GM19372 (cell line): Measurements from ENCODE around the gene ARHGAP30.

ENCODE experiments used
- ATAC-seq: cut with Tn5 transposase; IDR thresholded peaks from one replicate; pipeline ENCODE4 v1.9.1; 2021; ENCODE audit warnings: mild to moderate bottlenecking, low read depth, moderate library complexity; ENCODE audit not compliant: unreplicated experiment

ARHGAP30 gene

DNA sequence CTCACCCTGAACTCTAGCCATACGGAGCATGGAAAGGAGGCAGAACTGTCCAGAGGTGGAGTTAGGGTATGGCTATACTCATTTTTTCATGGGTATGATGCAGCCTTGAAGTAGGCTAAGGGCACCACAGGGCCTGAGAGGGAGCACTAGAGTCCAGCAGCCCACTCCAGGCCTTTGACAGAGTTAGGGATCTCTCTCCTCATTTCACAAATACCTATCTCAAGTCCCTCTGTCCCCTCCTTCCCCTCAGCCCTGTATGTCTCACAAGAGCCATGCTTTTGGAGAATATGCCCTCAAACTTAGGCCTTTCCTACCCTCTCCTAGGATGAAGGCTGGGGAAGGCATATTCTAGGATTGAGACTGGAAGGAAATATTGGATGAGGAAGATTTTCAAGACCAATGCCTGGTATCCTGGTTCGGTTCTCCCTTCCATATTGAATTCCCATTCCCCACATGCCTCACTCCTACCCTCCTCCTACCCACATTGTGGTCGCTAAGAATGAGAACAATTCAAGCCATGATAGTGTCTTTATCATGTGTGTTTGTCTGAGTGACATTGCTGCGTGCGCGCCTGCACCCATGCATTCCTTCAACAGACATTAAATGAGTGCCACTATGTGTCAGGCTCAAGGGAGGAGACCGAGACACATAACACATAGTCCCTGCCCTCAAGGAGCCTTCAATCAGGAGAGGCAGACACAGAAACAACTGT is 22.3 kb upstream of the ARHGAP30 start:
- ATAC-seq: no peak

DNA sequence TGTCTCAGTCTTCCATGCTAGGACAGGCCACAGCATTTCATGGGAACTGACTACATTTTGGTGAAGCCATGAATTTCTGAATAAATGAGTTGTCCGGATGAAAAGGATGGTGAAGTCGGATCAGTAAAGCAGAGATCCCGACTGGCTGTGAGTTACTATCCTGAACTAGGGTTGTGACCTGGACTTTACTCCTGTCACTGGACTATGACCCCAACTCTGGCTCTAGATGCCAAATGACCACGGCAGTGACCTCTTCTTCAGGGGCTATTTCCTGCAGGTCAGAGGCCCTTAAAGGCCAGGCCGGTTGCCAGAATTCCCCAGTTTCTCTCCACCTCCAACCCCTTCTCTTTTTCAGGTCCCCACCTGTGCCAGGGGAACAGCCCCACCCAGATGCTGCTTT is 21.4 kb upstream of the ARHGAP30 start:
- no peak for ATAC-seq

- no peak for ATAC-seq
Observed at GRCh38 chr1:161090617-161091016, 20.9 kb upstream of the ARHGAP30 start.

- no peak for ATAC-seq
Observed at GRCh38 chr1:161089938-161090337, 20.2 kb upstream of the ARHGAP30 start.

GRCh38 chr1:161089251-161089924 is 19.7 kb upstream of the ARHGAP30 start, which contains the start of gene NECTIN4:
TSS of gene NECTIN4 (minus strand) at chr1:161089558. CDS start at chr1:161089296, 262 bp downstream.
- ATAC-seq: no peak

DNA sequence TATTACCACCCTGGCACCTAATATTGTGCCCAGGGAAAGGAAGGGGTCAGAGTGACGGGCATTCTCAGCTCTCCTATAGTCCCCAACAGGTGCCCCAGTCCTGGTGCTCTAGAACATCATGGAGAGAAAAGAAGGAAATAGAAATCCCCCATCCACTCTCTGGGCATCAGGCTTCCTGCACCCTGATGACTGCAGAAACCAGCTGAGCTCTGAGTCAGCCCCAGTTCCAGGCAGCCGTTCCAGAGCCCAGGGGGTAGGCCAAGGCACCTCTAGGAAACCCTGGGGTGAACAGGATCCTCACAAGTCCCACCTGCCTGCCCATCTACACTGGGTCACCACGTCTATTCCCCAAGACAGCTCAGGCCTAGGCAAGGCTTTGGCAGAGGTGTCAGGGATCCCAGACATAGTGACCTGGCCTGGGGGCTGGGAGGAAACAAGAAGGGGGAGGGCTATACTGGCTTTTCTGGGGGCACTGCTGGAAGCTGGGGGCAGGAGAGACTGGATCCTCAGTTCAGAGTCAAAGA is 19.0 kb upstream of the ARHGAP30 start:
- ATAC-seq: no peak

DNA sequence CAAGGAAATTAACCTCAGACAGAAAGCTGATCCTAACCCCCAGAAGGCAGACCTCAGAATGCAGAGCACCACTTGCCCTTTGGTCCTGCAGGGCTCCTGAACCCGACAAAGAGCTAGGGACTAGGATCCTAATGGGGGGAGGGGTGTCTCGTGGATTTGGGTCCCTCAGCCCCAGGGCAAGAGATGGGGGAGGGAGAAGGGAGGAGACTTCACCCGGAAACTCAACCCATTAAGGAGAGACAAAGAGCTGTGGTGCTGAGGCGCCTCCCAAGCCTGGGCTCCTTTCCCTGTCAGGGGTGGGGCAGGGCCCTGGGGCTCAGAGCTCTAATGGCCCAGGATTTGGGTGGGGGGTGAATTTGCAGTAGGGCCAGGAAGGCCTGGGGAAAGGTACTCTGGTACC is 16.8 kb upstream of the ARHGAP30 start:
- ATAC-seq: no peak

DNA sequence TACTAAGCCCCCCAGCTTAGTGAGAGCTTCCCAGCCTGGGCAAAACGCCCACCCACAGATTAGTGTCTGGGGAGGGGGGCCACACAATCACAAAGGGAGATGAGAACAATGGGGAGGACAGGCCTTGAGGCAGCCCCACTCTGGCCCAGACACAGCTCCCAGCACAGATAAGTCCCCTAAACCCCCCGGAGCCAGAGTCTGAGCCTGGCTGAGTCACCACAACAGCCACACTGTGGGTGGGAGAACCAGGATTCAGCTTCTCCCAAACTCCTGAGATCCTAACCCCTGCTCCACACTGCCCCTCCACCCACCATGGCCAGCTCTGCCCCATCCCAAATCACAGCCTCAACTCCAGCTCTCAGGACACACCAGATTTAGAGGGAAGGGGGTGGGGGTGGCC is 15.5 kb upstream of the ARHGAP30 start:
- no peak for ATAC-seq

- no peak for ATAC-seq
Observed at GRCh38 chr1:161084597-161084988, 14.9 kb upstream of the ARHGAP30 start.

DNA sequence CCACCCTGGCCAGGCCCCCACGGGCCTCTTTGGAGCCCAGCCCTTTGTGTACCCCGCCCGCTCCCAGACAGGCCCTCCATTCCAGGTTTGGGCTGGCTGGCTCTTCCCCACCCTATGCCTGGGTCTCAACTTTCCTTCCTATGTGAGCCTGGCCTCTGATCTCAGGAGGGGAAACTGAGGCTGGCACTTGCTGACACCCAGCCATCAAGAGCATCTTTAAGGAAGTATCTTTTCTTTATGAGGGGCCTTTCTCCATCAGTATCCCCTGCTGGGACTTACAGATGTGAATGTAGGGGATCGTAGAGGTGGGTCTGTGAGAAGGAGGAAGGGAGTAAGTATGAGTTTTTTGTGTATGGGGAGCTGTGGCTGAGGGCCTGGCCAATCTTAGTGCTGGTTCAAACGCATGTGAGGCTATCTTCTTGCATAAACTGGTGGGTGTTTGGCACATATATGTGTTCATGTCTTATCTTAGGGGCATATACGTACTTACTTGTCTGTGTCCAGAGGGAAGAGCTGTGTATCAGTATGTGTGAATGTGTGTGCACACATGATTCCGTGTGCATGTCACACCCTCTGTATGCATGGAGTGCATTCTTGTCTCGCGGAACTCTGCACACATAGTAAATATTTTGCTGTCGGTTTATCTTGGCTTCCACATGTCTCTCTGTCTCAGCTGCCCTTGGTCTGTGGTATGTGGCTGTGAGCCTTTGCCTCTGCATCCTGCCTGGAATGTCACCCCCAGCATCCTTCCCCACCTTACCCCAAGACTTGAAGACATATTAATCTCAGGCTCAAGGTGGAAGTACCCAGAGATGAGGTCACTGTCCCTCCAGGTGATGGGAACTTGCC is 14.3 kb upstream of the ARHGAP30 start:
- no peak for ATAC-seq

GRCh38 chr1:161082996-161083747 is 13.5 kb upstream of the ARHGAP30 start:
- ATAC-seq: no peak

DNA sequence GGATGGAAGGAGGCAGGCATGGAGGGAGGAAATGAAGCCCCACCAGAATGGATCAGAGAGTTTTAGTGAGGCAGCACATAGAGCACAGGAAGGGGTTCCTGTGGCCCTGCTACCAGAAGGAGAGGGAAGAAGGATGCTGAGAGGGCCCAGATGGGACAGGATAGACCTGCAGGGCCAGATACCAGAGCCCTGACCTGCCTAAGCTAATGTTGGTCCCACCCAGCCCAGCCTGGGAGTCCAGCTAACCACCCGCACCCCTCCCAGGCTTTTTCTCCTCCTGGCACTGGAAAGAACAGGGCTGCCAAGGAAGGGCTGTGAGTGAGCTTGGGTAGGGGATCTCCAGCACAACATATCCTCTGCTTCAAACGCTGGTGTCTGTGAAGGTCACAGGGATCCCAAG is 12.8 kb upstream of the ARHGAP30 start:
- no peak for ATAC-seq

DNA sequence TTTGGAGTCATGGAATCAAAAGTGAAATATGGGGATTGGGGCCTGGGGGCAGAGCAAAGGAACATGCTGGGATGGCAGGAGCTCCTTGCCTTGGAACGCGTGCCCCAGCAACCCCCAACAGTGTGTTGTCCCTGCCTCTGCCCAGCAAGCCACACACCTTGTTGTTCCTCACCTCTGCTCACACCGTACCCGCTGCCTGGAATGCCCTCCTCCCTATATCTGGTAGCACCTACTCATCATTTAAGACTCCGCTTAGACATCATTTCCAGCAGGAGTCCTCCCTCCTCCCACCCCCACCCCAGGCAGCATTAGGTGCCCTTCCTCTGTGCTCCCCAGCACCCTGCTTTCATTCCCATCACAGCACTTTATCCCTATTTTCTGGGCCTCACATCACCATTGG is 11.8 kb upstream of the ARHGAP30 start:
- no peak for ATAC-seq

DNA sequence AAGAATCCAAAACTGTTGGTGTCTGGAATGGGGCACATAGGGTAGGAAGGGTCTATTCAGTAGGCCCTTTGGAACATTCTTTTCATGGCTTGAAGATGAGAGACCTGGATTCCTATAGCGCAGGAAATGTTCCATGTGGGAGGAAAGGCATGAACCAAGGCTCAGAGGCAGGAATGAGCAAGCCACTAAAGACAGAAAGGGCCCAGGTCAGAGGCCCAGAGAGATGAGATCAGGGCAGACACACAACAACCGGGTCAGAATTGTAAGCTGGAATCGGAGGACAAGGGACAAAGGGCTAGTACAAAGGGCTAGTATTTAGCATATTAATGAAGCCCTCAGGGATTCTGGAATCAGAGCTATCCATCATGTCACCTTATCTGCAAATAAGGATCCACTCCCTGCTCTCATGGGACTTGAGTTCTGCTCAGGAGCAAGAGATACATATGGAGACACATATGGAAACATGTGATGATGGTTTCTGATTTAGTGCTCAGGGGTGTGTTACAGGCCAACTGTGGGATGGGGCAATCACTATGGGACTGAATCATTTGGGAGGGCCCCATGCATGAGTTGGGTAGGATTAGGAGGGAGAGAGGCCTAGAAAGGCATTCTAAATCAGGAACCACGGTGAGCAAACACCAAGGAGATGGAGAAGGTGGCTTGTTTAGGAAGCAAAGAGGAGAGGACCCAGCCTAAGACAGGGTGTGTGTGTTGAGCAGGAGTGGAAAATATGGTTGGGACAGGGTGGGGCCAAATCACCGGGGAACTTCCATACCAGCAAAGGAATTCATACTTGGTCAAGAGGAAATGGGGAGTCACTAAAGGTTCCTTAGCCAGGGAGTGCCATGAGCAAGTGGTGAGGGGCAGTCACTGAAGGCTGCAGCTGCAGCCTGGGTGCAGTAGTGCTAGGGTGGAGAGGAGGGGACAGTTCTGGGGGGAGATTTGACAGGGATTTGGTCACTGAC is 11.0 kb upstream of the ARHGAP30 start:
- ATAC-seq: no peak

DNA sequence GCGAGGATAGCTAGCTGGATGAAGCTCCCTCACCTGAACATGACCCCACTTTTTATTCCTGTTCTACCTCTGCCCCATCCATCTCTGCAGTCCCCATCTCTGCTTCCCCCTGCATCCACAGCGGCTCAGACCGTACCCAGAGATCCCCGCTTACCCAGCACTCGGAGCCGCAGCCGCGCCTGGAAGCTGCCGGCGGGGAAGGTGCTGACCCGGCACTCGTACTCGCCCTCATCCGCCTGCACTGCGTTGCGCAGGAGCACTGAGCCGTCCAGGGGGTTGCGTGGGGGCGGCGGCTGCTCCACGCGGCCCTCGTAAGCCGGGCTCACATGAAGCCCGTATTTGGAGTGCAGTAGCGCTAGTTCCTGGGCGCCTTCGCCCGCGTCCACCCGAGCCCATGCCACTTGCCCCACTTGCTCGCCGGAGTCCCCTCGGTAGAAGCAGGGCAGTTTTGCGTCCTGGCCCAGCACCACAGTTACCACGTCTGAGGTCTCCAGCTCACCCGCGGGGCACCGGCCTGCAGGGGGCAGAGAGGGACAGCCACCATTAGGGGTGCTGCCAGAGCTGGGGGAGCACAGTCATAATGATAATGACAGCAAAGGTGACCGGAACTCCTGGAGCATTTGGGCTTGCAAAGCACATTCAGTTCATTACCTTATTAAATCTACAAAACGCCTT is 9.9 kb upstream of the ARHGAP30 start:
- ATAC-seq: no peak

DNA sequence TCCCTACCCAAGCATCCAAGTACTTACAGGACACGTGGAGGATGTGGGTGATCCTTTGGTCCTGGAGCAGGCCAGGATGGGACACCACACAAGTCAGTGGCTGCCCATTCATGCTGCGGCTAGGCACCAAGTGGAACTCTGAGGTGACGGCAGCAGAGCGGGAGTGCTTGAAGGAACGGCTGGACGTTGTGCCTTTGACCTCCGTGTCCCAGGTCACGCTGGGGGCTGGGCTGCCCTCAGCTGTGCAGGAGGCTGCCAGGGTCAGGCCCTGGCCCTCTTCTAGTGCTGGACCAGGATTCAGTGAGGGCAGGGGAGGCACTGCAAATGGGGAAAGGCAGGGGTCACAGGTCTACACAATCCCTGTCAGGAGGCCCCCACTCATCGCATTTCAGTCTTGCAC is 7.7 kb upstream of the ARHGAP30 start:
- no peak for ATAC-seq

- ATAC-seq: no peak
Observed at GRCh38 chr1:161076410-161076809, 6.7 kb upstream of the ARHGAP30 start.

DNA sequence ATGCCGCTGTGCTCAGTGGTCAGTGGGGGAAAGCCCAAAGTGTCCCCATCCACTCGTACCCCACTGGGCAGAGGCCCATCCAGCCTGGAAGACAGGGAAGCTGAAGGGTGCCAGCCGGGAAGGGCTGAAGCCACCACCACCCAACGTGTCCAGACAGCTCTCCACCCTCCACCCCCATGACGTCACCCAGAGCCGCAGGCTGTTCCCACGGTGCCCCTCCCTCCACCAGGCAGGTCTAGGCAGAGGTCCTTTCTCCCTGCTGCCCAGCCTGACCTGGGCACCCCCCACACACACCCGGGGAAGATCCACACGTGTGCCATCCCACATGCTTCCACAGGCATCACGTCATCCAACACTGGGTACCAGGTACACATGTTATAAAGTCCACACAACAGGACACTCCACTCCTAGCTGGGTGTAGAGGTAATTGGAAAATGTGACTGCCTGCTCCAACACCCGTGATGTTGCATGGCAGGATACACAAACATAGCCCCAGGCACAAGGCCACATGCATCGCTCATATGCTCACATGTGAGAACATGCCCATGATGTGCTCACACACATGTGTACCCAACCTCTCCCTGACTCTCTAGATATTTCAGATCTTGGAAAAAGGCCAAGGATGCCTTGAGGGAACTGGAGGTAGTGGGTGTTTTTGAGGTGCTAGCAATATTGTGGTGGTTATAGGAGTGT is 5.1 kb upstream of the ARHGAP30 start:
- ATAC-seq: no peak
